Tibial artery (tissue), 4 donors: Measurements from ENCODE around the gene SH3GL1.

ENCODE experiments used
- DNase-seq, 2 donors: peaks; one replicate each; pipeline ENCODE4 v3.0.0-alpha.2; 2019
- H3K27ac ChIP-seq, 2 donors: fragments of 200-600 bp; sonication (generic) in 1 of 2; 1 replicate in 1 of 2; 2 replicates in 1 of 2; pipeline ENCODE4 v1.5.1; 2018 to 2019; ENCODE audit warnings: mild to moderate bottlenecking in 1 of 2
- H3K27me3 ChIP-seq, 2 donors: fragments of 200-600 bp; sonication (generic) in 1 of 2; one replicate each; pipeline versions ENCODE4 v1.5.1 to v1.6.0; 2016 to 2019
- H3K36me3 ChIP-seq, 3 donors: fragments of 200-600 bp; sonication (generic) in 2 of 3; one replicate each; pipeline ENCODE4 v1.5.1; 2016 to 2019; ENCODE audit warnings: mild to moderate bottlenecking in 2 of 3
- H3K4me1 ChIP-seq, 4 donors: fragments of 200-600 bp; sonication (generic) in 2 of 4; 1 replicate in 3 of 4; 2 replicates in 1 of 4; pipeline ENCODE4 v1.5.1; 2016 to 2019
- H3K4me3 ChIP-seq, 2 donors: fragments of 200-600 bp; sonication (generic) in 1 of 2; 1 replicate in 1 of 2; 2 replicates in 1 of 2; pipeline ENCODE4 v1.5.1; 2018 to 2019; ENCODE audit warnings: mild to moderate bottlenecking in 2 of 2
- H3K9me3 ChIP-seq, 3 donors: fragments of 200-600 bp; sonication (generic) in 1 of 3; one replicate each; pipeline ENCODE4 v1.5.1; 2016 to 2019
- CTCF ChIP-seq, 2 experiments: fragments of 200-600 bp in 1 of 2; fragments of 450-650 bp in 1 of 2; IDR thresholded peaks; one replicate each; pipeline ENCODE4 v1.5.1; 2017 to 2019; ENCODE audit warnings: antibody characterized with exemption in 2 of 2, mild to moderate bottlenecking in 1 of 2, moderate library complexity in 1 of 2
- intact Hi-C: fragments of 100-400 bp; cut with DNase I; formaldehyde crosslinking; loops from one replicate; pipeline ENCODE4 v1.15.0; 2023; ENCODE audit warnings: low total_unique reads

The SH3GL1 gene

GRCh38 chr19:4414144-4414799 is 13.9 kb upstream of the SH3GL1 start:
- Histone ChIP-seq H3K9me3 (no peaks in the 10 kb centered on the region), H3K4me1 (no peaks in the 10 kb centered on the region), H3K36me3 (peaks cover 3 to 35% (median 8%) of the 10 kb centered on the region in 3 donors), H3K27ac (no peak overlapping the region), H3K27me3 (no peaks in the 10 kb centered on the region), H3K4me3 (no peak overlapping the region)
- no peak for DNase-seq
- TF ChIP-seq CTCF (IDR thresholded peaks at IDR 0.05): no peak
- intact Hi-C loops: no loop called here

- no peak for DNase-seq
- H3K4me1 ChIP-seq: no peaks in the 10 kb centered on the region
- H3K27me3 ChIP-seq: no peaks in the 10 kb centered on the region
- H3K27ac ChIP-seq: no peak overlapping the region
- no peak for TF ChIP-seq CTCF (IDR thresholded peaks at IDR 0.05)
- no peak overlapping the region for H3K4me3 ChIP-seq
- H3K36me3 ChIP-seq: peaks cover 3 to 40% (median 9%) of the 10 kb centered on the region in 3 donors
- intact Hi-C loops: no loop called here
- H3K9me3 ChIP-seq: no peaks in the 10 kb centered on the region
Measured at GRCh38 chr19:4413588-4413987, 13.2 kb upstream of the SH3GL1 start.

- intact Hi-C loops: loop anchor here (10.0 kb wide), 1 partner anchor 145 kb away; no protein-coding TSS in a partner anchor
- Histone ChIP-seq H3K27ac (no peak overlapping the region), H3K27me3 (no peaks in the 10 kb centered on the region), H3K4me1 (no peaks in the 10 kb centered on the region), H3K9me3 (no peaks in the 10 kb centered on the region), H3K36me3 (peaks cover 3 to 40% (median 9%) of the 10 kb centered on the region in 3 donors), H3K4me3 (no peak overlapping the region)
- TF ChIP-seq CTCF (IDR thresholded peaks at IDR 0.05): no peak
- no peak for DNase-seq
Measured at GRCh38 chr19:4409123-4409933, 9.0 kb upstream of the SH3GL1 start.

DNA sequence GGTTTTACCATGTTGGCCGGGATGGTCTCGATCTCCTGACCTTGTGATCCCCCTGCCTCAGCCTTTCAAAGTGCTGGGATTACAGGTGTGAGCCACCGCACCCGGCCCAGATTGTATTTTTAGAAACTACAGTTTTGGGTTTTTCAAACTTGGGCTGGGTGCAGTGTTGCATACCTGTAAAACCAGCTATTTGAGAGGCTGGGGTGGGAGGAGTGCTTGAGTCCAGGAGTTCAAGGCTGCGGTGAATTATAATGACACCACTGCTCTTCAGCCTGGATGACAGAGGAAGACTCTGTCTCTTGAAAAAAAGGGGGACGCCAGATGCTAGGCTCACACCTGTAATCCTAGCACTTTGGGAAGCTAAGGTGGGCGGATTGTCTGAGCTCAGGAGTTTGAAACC is 6.3 kb upstream of the SH3GL1 start:
- Histone ChIP-seq H3K27ac (no peak overlapping the region), H3K27me3 (no peaks in the 10 kb centered on the region), H3K9me3 (no peaks in the 10 kb centered on the region), H3K36me3 (peaks cover 0 to 25% (median 9%) of the 10 kb centered on the region in 3 donors), H3K4me1 (peaks cover 6 to 13% (median 12%) of the 10 kb centered on the region in 4 donors), H3K4me3 (no peak overlapping the region)
- no peak for TF ChIP-seq CTCF (IDR thresholded peaks at IDR 0.05)
- no peak for DNase-seq
- intact Hi-C loops: loop anchor here (10.0 kb wide), 1 partner anchor 142 kb away; no protein-coding TSS in a partner anchor

- Histone ChIP-seq H3K9me3 (no peaks in the 10 kb centered on the region), H3K27me3 (no peaks in the 10 kb centered on the region), H3K4me1 (peaks cover 6 to 19% (median 16%) of the 10 kb centered on the region in 4 donors), H3K4me3 (no peak overlapping the region), H3K36me3 (peaks cover 0 to 22% (median 9%) of the 10 kb centered on the region in 3 donors), H3K27ac (no peak overlapping the region)
- TF ChIP-seq CTCF (IDR thresholded peaks at IDR 0.05): no peak
- intact Hi-C loops: loop anchor here (10.0 kb wide), 1 partner anchor 141 kb away; no protein-coding TSS in a partner anchor
- DNase-seq: no peak
Measured at GRCh38 chr19:4405977-4406376, 5.6 kb upstream of the SH3GL1 start.
